NCI-H460 (cell line): Measurements from ENCODE around the gene LAMA4. TPM values are rescaled to one million over a fixed set of nuclear protein-coding genes. Genes with fewer than 3 reads are reported as not detected.
A peak's percentile ranks its signal among the peaks of the same experiment; 100 is the strongest.

Experiments
- DNase-seq: peaks from one replicate; pipeline ENCODE4 v3.0.0-alpha.2; 2016; ENCODE audit warnings: low read depth; ENCODE audit errors: extremely low read depth
- total RNA-seq: library from RNA; depleted of rRNA; stranded (reverse); fragments of >200 nt; shearing (Covaris generic); gene quantifications from 2 replicates; pipeline ENCODE4 v1.2.3, GENCODE V29; 2014

LAMA4 gene
- total RNA-seq, 1 experiment from 2014 or later: not detected

GRCh38 chr6:112194511-112194910 is 59.9 kb downstream of the LAMA4 start:
- DNase-seq: no peak

GRCh38 chr6:112193535-112194051 is 60.8 kb downstream of the LAMA4 start:
- no peak for DNase-seq

GRCh38 chr6:112193117-112193516 is 61.2 kb downstream of the LAMA4 start:
- DNase-seq: no peak

- no peak for DNase-seq
Observed at GRCh38 chr6:112191509-112192020, 62.8 kb downstream of the LAMA4 start.

- no peak for DNase-seq
Observed at GRCh38 chr6:112190164-112190563, 64.2 kb downstream of the LAMA4 start.

- no peak for DNase-seq
Observed at GRCh38 chr6:112189494-112189893, 64.9 kb downstream of the LAMA4 start.

- no peak for DNase-seq
Observed at GRCh38 chr6:112188906-112189305, 65.5 kb downstream of the LAMA4 start.

GRCh38 chr6:112187736-112188135 is 66.6 kb downstream of the LAMA4 start:
- DNase-seq: no peak

- no peak for DNase-seq
Observed at GRCh38 chr6:112184951-112185350, 69.4 kb downstream of the LAMA4 start.

- DNase-seq: no peak
Observed at GRCh38 chr6:112183271-112183671, 71.1 kb downstream of the LAMA4 start.

- DNase-seq: no peak
Observed at GRCh38 chr6:112181130-112181529, 73.2 kb downstream of the LAMA4 start.

- peak; percentile 76 for DNase-seq
Observed at GRCh38 chr6:112180095-112180820, 74.1 kb downstream of the LAMA4 start.

GRCh38 chr6:112179631-112180030 is 74.7 kb downstream of the LAMA4 start:
- DNase-seq: no peak

- no peak for DNase-seq
Observed at GRCh38 chr6:112178846-112179245, 75.5 kb downstream of the LAMA4 start.

GRCh38 chr6:112177092-112177491 is 77.3 kb downstream of the LAMA4 start:
- DNase-seq: no peak

- DNase-seq: no peak
Observed at GRCh38 chr6:112176175-112176574, 78.2 kb downstream of the LAMA4 start.

- no peak for DNase-seq
Observed at GRCh38 chr6:112173221-112173804, 81.1 kb downstream of the LAMA4 start.

- no peak for DNase-seq
Observed at GRCh38 chr6:112172540-112172939, 81.8 kb downstream of the LAMA4 start.

- DNase-seq: no peak
Observed at GRCh38 chr6:112169541-112169940, 84.8 kb downstream of the LAMA4 start.

GRCh38 chr6:112163295-112164257 is 90.8 kb downstream of the LAMA4 start:
- peak; percentile 57 for DNase-seq

GRCh38 chr6:112160745-112161144 is 93.6 kb downstream of the LAMA4 start:
- DNase-seq: no peak
